ENCODE data around the gene KDM4C.

The KDM4C gene

GRCh38 chr9:7154650-7155049 is 396.9 kb downstream of the KDM4C start:
- H3K9me3 Mint-ChIP-seq (ENCODE audit: low read depth), result no peaks in the 10 kb centered on the region
- H3K27ac Mint-ChIP-seq, result no peak overlapping the region
- H3K4me1 Mint-ChIP-seq (ENCODE audit: low read depth), result peaks cover 38% of the 10 kb centered on the region
- H3K4me3 Mint-ChIP-seq, result no peak overlapping the region
- H3K36me3 Mint-ChIP-seq, result peaks cover 32% of the 10 kb centered on the region
- H3K27me3 Mint-ChIP-seq, result no peaks in the 10 kb centered on the region

GRCh38 chr9:7161469-7161868 is 403.7 kb downstream of the KDM4C start:
- H3K4me1 Mint-ChIP-seq (ENCODE audit: low read depth), result peaks cover 23% of the 10 kb centered on the region
- no peak overlapping the region for H3K27ac Mint-ChIP-seq
- H3K4me3 Mint-ChIP-seq, result no peak overlapping the region
- no peaks in the 10 kb centered on the region for H3K9me3 Mint-ChIP-seq (ENCODE audit: low read depth)
- H3K27me3 Mint-ChIP-seq, result no peaks in the 10 kb centered on the region
- H3K36me3 Mint-ChIP-seq, result peaks cover 35% of the 10 kb centered on the region

- Mint-ChIP-seq H3K27ac (no peak overlapping the region), H3K27me3 (no peaks in the 10 kb centered on the region), H3K36me3 (peaks cover 25% of the 10 kb centered on the region), H3K9me3 (ENCODE audit: low read depth) (no peaks in the 10 kb centered on the region), H3K4me1 (ENCODE audit: low read depth) (peaks cover 10% of the 10 kb centered on the region), H3K4me3 (no peak overlapping the region)
These were observed 406.2 kb downstream of the KDM4C start for GRCh38 chr9:7163932-7164331.

GRCh38 chr9:7164440-7165330 is 406.9 kb downstream of the KDM4C start:
- peaks cover 6% of the 10 kb centered on the region for H3K4me1 Mint-ChIP-seq (ENCODE audit: low read depth)
- no peak overlapping the region for H3K27ac Mint-ChIP-seq
- no peaks in the 10 kb centered on the region for H3K27me3 Mint-ChIP-seq
- H3K36me3 Mint-ChIP-seq, result peaks cover 22% of the 10 kb centered on the region
- no peak overlapping the region for H3K4me3 Mint-ChIP-seq
- no peaks in the 10 kb centered on the region for H3K9me3 Mint-ChIP-seq (ENCODE audit: low read depth)

GRCh38 chr9:7165331-7165975 is 407.7 kb downstream of the KDM4C start:
- peaks cover 5% of the 10 kb centered on the region for H3K4me1 Mint-ChIP-seq (ENCODE audit: low read depth)
- H3K9me3 Mint-ChIP-seq (ENCODE audit: low read depth), result no peaks in the 10 kb centered on the region
- H3K4me3 Mint-ChIP-seq, result no peak overlapping the region
- peaks cover 24% of the 10 kb centered on the region for H3K36me3 Mint-ChIP-seq
- no peaks in the 10 kb centered on the region for H3K27me3 Mint-ChIP-seq
- no peak overlapping the region for H3K27ac Mint-ChIP-seq

- H3K27ac Mint-ChIP-seq, result no peak overlapping the region
- peaks cover 24% of the 10 kb centered on the region for H3K36me3 Mint-ChIP-seq
- H3K4me3 Mint-ChIP-seq, result no peak overlapping the region
- H3K27me3 Mint-ChIP-seq, result no peaks in the 10 kb centered on the region
- no peaks in the 10 kb centered on the region for H3K9me3 Mint-ChIP-seq (ENCODE audit: low read depth)
- H3K4me1 Mint-ChIP-seq (ENCODE audit: low read depth), result peaks cover 5% of the 10 kb centered on the region
These were observed 408.3 kb downstream of the KDM4C start for GRCh38 chr9:7166074-7166473.

GRCh38 chr9:7169717-7170389 is 412.1 kb downstream of the KDM4C start:
- Mint-ChIP-seq H3K27ac (no peak overlapping the region), H3K27me3 (no peaks in the 10 kb centered on the region), H3K9me3 (ENCODE audit: low read depth) (no peaks in the 10 kb centered on the region), H3K4me3 (no peak overlapping the region), H3K36me3 (peaks cover 38% of the 10 kb centered on the region), H3K4me1 (ENCODE audit: low read depth) (peaks cover 2% of the 10 kb centered on the region)

- Mint-ChIP-seq H3K4me1 (ENCODE audit: low read depth) (no peaks in the 10 kb centered on the region), H3K27me3 (no peaks in the 10 kb centered on the region), H3K9me3 (ENCODE audit: low read depth) (no peaks in the 10 kb centered on the region), H3K27ac (no peak overlapping the region), H3K36me3 (peaks cover 30% of the 10 kb centered on the region), H3K4me3 (no peak overlapping the region)
These were observed 413.8 kb downstream of the KDM4C start for GRCh38 chr9:7171396-7172153.

GRCh38 chr9:7172154-7173115 is 414.7 kb downstream of the KDM4C start:
- Mint-ChIP-seq H3K27ac (no peak overlapping the region), H3K36me3 (peaks cover 30% of the 10 kb centered on the region), H3K9me3 (ENCODE audit: low read depth) (no peaks in the 10 kb centered on the region), H3K27me3 (no peaks in the 10 kb centered on the region), H3K4me3 (no peak overlapping the region), H3K4me1 (ENCODE audit: low read depth) (no peaks in the 10 kb centered on the region)

GRCh38 chr9:7173139-7173538 is 415.4 kb downstream of the KDM4C start:
- no peak overlapping the region for H3K4me3 Mint-ChIP-seq
- H3K27me3 Mint-ChIP-seq, result no peaks in the 10 kb centered on the region
- H3K27ac Mint-ChIP-seq, result no peak overlapping the region
- H3K4me1 Mint-ChIP-seq (ENCODE audit: low read depth), result no peaks in the 10 kb centered on the region
- no peaks in the 10 kb centered on the region for H3K9me3 Mint-ChIP-seq (ENCODE audit: low read depth)
- peaks cover 33% of the 10 kb centered on the region for H3K36me3 Mint-ChIP-seq

- no peaks in the 10 kb centered on the region for H3K4me1 Mint-ChIP-seq (ENCODE audit: low read depth)
- no peaks in the 10 kb centered on the region for H3K27me3 Mint-ChIP-seq
- no peak overlapping the region for H3K27ac Mint-ChIP-seq
- no peaks in the 10 kb centered on the region for H3K9me3 Mint-ChIP-seq (ENCODE audit: low read depth)
- peaks cover 40% of the 10 kb centered on the region for H3K36me3 Mint-ChIP-seq
- no peak overlapping the region for H3K4me3 Mint-ChIP-seq
These were observed 416.5 kb downstream of the KDM4C start for GRCh38 chr9:7174301-7174700.

GRCh38 chr9:7174884-7175283 is 417.1 kb downstream of the KDM4C start:
- Mint-ChIP-seq H3K36me3 (peaks cover 41% of the 10 kb centered on the region), H3K4me1 (ENCODE audit: low read depth) (no peaks in the 10 kb centered on the region), H3K9me3 (ENCODE audit: low read depth) (peaks cover under 1% of the 10 kb centered on the region), H3K27ac (no peak overlapping the region), H3K4me3 (no peak overlapping the region), H3K27me3 (no peaks in the 10 kb centered on the region)

- Mint-ChIP-seq H3K4me3 (no peak overlapping the region), H3K36me3 (peaks cover 43% of the 10 kb centered on the region), H3K27ac (no peak overlapping the region), H3K4me1 (ENCODE audit: low read depth) (no peaks in the 10 kb centered on the region), H3K27me3 (no peaks in the 10 kb centered on the region), H3K9me3 (ENCODE audit: low read depth) (peaks cover 6% of the 10 kb centered on the region)
These were observed 418.8 kb downstream of the KDM4C start for GRCh38 chr9:7176561-7176960.

- no peaks in the 10 kb centered on the region for H3K4me1 Mint-ChIP-seq (ENCODE audit: low read depth)
- H3K4me3 Mint-ChIP-seq, result no peak overlapping the region
- no peak overlapping the region for H3K27ac Mint-ChIP-seq
- H3K36me3 Mint-ChIP-seq, result peaks cover 49% of the 10 kb centered on the region
- no peaks in the 10 kb centered on the region for H3K27me3 Mint-ChIP-seq
- peaks cover 6% of the 10 kb centered on the region for H3K9me3 Mint-ChIP-seq (ENCODE audit: low read depth)
These were observed 419.6 kb downstream of the KDM4C start for GRCh38 chr9:7177383-7177782.

All from activated naive CD8-positive, alpha-beta T cell (primary cell).